Lung (tissue), 12 donors: Measurements from ENCODE around the gene SPOCK3. TPM values are rescaled to one million over a fixed set of nuclear protein-coding genes. Genes with fewer than 3 reads are reported as not detected.

Source experiments
- ATAC-seq: fragments of 200-7000 bp; cut with Tn5 transposase; one replicate; pipeline ENCODE4 v1.9.1; 2020; ENCODE audit warnings: moderate number of reproducible peaks; ENCODE audit not compliant: insufficient read depth, low FRiP score
- DNase-seq, 3 donors: peaks; one replicate each; pipeline ENCODE4 v3.0.0-alpha.2; 2013 to 2017
- H3K27ac ChIP-seq, 2 donors: one replicate each; pipeline ENCODE4 v1.5.1; 2013; ENCODE audit warnings: mild to moderate bottlenecking in 2 of 2, moderate library complexity in 2 of 2, control low read depth in 1 of 2, inconsistent platforms in 1 of 2, low read depth in 1 of 2, low read length in 1 of 2
- H3K27me3 ChIP-seq, 3 donors: one replicate each; pipeline ENCODE4 v1.5.1; 2013; ENCODE audit warnings: low read length in 2 of 3; ENCODE audit not compliant: control insufficient read depth in 3 of 3, insufficient read depth in 3 of 3
- H3K36me3 ChIP-seq, 4 donors: one replicate each; pipeline ENCODE4 v1.5.1; 2013; ENCODE audit warnings: low read length in 4 of 4, mild to moderate bottlenecking in 1 of 4, moderate library complexity in 1 of 4; ENCODE audit not compliant: control insufficient read depth in 4 of 4, insufficient read depth in 4 of 4
- H3K4me1 ChIP-seq, 5 donors: one replicate each; pipeline ENCODE4 v1.5.1; 2013; ENCODE audit warnings: low read length in 5 of 5, mild to moderate bottlenecking in 2 of 5, moderate library complexity in 1 of 5; ENCODE audit not compliant: control insufficient read depth in 5 of 5, insufficient read depth in 5 of 5
- H3K4me3 ChIP-seq: one replicate; pipeline ENCODE4 v1.5.1; 2013; ENCODE audit warnings: mild to moderate bottlenecking, control low read depth, moderate library complexity
- H3K9ac ChIP-seq, 2 donors: one replicate each; pipeline ENCODE4 v1.5.1; 2013; ENCODE audit warnings: low read length in 2 of 2, control low read depth in 1 of 2; ENCODE audit not compliant: insufficient read depth in 1 of 2
- H3K9me3 ChIP-seq, 4 donors: one replicate each; pipeline ENCODE4 v1.5.1; 2013; ENCODE audit warnings: low read length in 3 of 4, mild to moderate bottlenecking in 1 of 4, moderate library complexity in 1 of 4; ENCODE audit not compliant: control insufficient read depth in 4 of 4, insufficient read depth in 3 of 4
- CTCF ChIP-seq: IDR thresholded peaks from 2 replicates; pipeline ENCODE4 v1.5.1; 2012; ENCODE audit warnings: mild to moderate bottlenecking; ENCODE audit errors: control extremely low read depth, extremely low read depth
- WGBS, 2 donors: extraction: QIAGEN DNeasy Blood & Tissue Kit; methylation state at CpG; one replicate each; pipeline ENCODE4 v1.1.7; 2013; 5-methylcytosine and 5-hydroxymethylcytosine counted together
- polyA plus RNA-seq, 2 donors: library from polyadenylated mRNA; stranded (reverse); fragments of 200-250 nt; gene quantifications; one replicate each; pipeline ENCODE4 v1.2.1, GENCODE V29; 2013
- total RNA-seq, 2 donors: library from RNA; depleted of rRNA in 1 of 2; stranded (reverse); fragments of >200 nt in 1 of 2; gene quantifications; one replicate each; pipeline ENCODE4 v1.2.1, GENCODE V29; 2014 to 2021
- donor health status: control.
- donor health status: control.
- donor health status: Bipolar disorder and iron deficiency.
- donor health status: healthy.
- donor health status: DM: yes; HTN: yes; CAD: no.

The SPOCK3 gene
- total and polyA plus RNA-seq, 4 donors: 0.24 to 1.4 (median 0.60) TPM

GRCh38 chr4:166996216-166996615, 238.1 kb downstream of the SPOCK3 start:
- no peak for DNase-seq
- H3K4me1 ChIP-seq: no peaks in the 10 kb centered on the region
- TF ChIP-seq CTCF: no peak
- H3K36me3 ChIP-seq: no peaks in the 10 kb centered on the region
- H3K27me3 ChIP-seq: no peaks in the 10 kb centered on the region
- H3K9ac ChIP-seq: no peak overlapping the region
- H3K9me3 ChIP-seq: no peaks in the 10 kb centered on the region
- H3K27ac ChIP-seq: no peak overlapping the region
- ATAC-seq: no peak
- WGBS, 2 donors: 76 to 87% methylated on average over 1 of the region's 1 CpG
- H3K4me3 ChIP-seq: no peak overlapping the region

- no peak overlapping the region for H3K9ac ChIP-seq
- DNase-seq (no peak), ATAC-seq (no peak)
- no peak for TF ChIP-seq CTCF
- H3K27me3 ChIP-seq: no peaks in the 10 kb centered on the region
- H3K4me3 ChIP-seq: no peak overlapping the region
- H3K4me1 ChIP-seq: no peaks in the 10 kb centered on the region
- no peaks in the 10 kb centered on the region for H3K36me3 ChIP-seq
- H3K27ac ChIP-seq: no peak overlapping the region
- H3K9me3 ChIP-seq: no peaks in the 10 kb centered on the region
Observed at GRCh38 chr4:166994686-166995085, 239.6 kb downstream of the SPOCK3 start.

GRCh38 chr4:166991006-166991561, 243.2 kb downstream of the SPOCK3 start:
- DNase-seq (no peak), ATAC-seq (no peak)
- Histone ChIP-seq H3K9ac (no peak overlapping the region), H3K4me1 (no peaks in the 10 kb centered on the region), H3K9me3 (no peaks in the 10 kb centered on the region), H3K27ac (no peak overlapping the region), H3K27me3 (no peaks in the 10 kb centered on the region), H3K4me3 (no peak overlapping the region), H3K36me3 (no peaks in the 10 kb centered on the region)
- TF ChIP-seq CTCF: no peak
- 93 to 94% methylated on average over 3 of the region's 3 CpGs for WGBS, 2 donors

- ATAC-seq: no peak
- Histone ChIP-seq H3K27ac (no peak overlapping the region), H3K27me3 (no peaks in the 10 kb centered on the region), H3K36me3 (no peaks in the 10 kb centered on the region), H3K4me1 (no peaks in the 10 kb centered on the region), H3K9me3 (no peaks in the 10 kb centered on the region), H3K4me3 (no peak overlapping the region), H3K9ac (no peak overlapping the region)
- no peak for DNase-seq
- no peak for TF ChIP-seq CTCF
- 55 to 66% methylated on average over 1 of the region's 1 CpG for WGBS, 2 donors
Observed at GRCh38 chr4:166989886-166990285, 244.4 kb downstream of the SPOCK3 start.
